ENCODE measurements around the gene SLC23A3.

Gene SLC23A3

DNA sequence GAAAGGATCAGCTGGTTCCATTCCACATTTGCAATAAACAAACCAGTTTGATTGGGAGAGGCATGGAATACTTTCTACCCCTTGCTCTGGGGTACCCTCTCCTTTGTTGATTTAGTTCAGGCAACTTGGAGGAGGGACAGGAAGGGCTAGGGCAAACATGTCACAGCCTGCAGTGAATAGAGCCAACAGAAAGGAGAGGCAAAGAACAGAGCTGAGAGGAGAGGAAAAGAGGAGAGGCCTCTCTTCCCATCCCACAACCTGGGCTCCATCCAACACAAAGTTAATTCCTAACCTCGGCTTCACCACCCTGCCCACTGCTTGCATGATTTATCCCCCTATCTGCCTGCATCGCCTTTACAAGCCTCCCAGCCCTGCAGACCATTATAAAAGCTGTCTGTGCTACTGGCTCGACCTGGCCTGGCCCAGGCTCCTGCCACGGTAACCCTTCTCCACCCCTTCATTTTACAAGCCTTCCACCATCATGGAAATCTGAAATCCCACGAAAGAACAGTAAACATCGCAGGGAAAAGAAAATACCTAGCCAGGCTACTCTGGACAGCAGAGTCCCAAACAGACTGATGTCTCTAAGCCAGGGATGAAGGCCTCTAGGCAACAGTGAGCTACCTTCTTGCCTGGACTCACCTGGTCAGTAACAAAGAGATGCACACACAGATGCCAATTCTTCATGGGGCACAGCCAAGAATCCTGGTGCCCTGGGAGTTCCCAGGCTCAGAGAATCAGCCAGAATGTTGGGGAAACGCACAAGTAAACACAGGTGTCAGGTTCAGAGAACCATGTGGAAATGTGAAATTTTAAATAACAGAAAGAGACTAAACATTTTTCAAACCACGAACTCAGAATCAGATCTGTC, 52.8 kb downstream of the SLC23A3 start:
- DNase-seq (ENCODE audit: low read depth in 2 of 2, low spot score in 1 of 2), result no peak

DNA sequence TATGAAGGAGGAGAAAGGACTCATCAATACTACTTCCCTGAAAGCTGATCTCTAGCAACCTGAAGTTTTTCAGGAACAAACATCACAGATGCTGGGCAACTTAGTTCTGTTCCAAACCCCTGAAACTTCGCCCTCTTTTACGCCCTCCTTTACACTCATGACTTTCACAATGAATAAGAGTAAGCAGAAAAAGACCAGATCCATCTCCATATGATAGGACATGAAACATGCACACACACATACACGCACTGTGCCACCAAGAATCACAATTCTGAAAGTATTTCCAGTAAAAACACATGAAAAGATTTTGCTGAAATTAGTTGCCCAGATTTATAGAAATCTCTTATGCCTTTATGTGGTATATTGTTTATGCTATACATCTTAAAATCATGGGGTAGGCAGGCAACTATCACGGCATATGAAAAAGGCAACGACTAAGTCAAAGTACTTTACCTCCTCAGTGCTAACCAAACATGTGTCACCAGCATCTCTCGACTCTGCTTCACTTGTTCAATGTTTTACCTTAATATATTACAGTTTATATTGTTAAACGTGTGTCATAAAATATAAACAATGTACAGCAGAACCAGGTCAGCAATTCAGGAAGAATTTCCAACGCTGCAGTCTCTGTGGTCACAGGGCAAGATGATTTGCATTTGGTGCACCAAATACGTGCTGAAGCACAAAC, 57.0 kb downstream of the SLC23A3 start:
- no peak for DNase-seq (ENCODE audit: low read depth in 2 of 2, low spot score in 1 of 2)

DNA sequence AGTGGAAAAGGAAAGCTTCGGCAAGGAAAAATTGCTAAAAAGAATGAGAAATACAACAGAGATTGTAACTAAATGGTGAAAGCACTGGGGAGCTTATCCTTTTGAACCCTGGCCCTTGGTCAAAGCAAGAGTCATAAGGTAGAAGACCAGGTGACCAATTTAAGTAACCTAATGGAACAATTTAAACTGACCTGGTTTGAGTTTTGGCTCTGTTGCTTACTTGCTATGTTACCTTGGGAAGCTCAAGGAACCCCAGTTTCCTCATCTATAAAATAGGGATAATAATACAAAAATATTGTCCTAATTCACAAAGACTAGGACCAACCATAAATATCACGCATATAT, 57.8 kb downstream of the SLC23A3 start:
- no peak for DNase-seq (ENCODE audit: low read depth in 2 of 2, low spot score in 1 of 2)
